Eye (tissue), 1 donor: Measurements from ENCODE around the gene TOPAZ1.
"Not testable (repeated sequence)": the region's sequence is repeated elsewhere in the genome, so short reads cannot be mapped to it uniquely, and the experiment has no call there.

Experiments
- DNase-seq: peaks from one replicate; pipeline ENCODE4 v3.0.0-alpha.2; 2015

Gene TOPAZ1

GRCh38 chr3:44337248-44337785 is 95.6 kb downstream of the TOPAZ1 start:
- DNase-seq: peak; percentile 27

GRCh38 chr3:44338010-44338827 is 96.5 kb downstream of the TOPAZ1 start, which contains the start of gene TCAIM:
Gene TCAIM (plus strand): TSS chr3:44338766. CDS start chr3:44354783, 16,017 bp downstream.
- peak; percentile 99 for DNase-seq

GRCh38 chr3:44338828-44339127 is 97.1 kb downstream of the TOPAZ1 start:
- DNase-seq: no peak

- DNase-seq: peak; percentile 23
These were observed 97.7 kb downstream of the TOPAZ1 start for GRCh38 chr3:44339181-44340057.

GRCh38 chr3:44340058-44340395 is 98.3 kb downstream of the TOPAZ1 start:
- DNase-seq: no peak

GRCh38 chr3:44342176-44342790 is 100.6 kb downstream of the TOPAZ1 start:
- DNase-seq: peak; percentile 51

GRCh38 chr3:44343421-44343820 is 101.7 kb downstream of the TOPAZ1 start:
- DNase-seq: no peak

GRCh38 chr3:44346590-44346989 is 104.9 kb downstream of the TOPAZ1 start:
- DNase-seq: not testable (repeated sequence)

GRCh38 chr3:44348993-44349392 is 107.3 kb downstream of the TOPAZ1 start:
- DNase-seq: no peak

- DNase-seq: no peak
These were observed 111.8 kb downstream of the TOPAZ1 start for GRCh38 chr3:44353355-44353924.

GRCh38 chr3:44355362-44356033 is 113.8 kb downstream of the TOPAZ1 start:
- DNase-seq: peak; percentile 22

- DNase-seq: no peak
These were observed 117.6 kb downstream of the TOPAZ1 start for GRCh38 chr3:44359146-44359751.

GRCh38 chr3:44363591-44363990 is 121.9 kb downstream of the TOPAZ1 start:
- no peak for DNase-seq

GRCh38 chr3:44365952-44366351 is 124.3 kb downstream of the TOPAZ1 start:
- no peak for DNase-seq

GRCh38 chr3:44375450-44375849 is 133.8 kb downstream of the TOPAZ1 start:
- no peak for DNase-seq
